Gastrocnemius medialis (tissue), 4 donors: Measurements from ENCODE around the gene TMEM51.

Experiments
- POLR2A ChIP-seq, 2 donors: fragments of 450-650 bp; IDR thresholded peaks; one replicate each; pipeline ENCODE4 v1.6.1; 2017; ENCODE audit warnings: antibody characterized with exemption in 2 of 2, mild to moderate bottlenecking in 2 of 2, moderate library complexity in 2 of 2
- TF ChIP-seq, protein P1 (sequence below), 5 experiments: fragments of 450-650 bp in 3 of 5; fragments of 200-600 bp in 2 of 5; sonication (generic) in 2 of 5; IDR thresholded peaks in 4 of 5; conservative IDR thresholded peaks in 1 of 5; 1 replicate in 4 of 5; 2 replicates in 1 of 5; pipeline ENCODE4 v1.5.1; 2016 to 2019; ENCODE audit warnings: antibody characterized with exemption in 5 of 5, mild to moderate bottlenecking in 3 of 5, moderate library complexity in 3 of 5

DNA sequence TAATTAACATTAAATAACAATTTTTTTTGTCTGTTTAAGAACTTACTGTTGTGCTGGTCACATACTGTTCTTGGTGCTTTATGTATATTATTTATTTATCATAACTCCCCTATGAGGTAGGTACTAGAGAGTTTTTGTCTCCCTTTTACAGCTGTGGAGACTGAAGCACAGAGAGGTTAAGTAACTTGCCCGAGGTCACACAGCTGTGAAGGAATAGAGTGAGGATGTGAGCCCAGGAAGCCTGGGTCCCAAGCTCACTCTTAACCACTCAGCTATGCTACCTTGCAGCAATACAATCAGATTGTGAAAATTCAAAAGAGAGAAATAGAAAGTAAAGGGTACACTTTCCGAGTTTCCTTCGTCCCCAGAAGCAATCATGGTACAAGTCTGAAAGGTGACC is 57.9 kb downstream of the TMEM51 start:
- TF ChIP-seq, protein P1, sequence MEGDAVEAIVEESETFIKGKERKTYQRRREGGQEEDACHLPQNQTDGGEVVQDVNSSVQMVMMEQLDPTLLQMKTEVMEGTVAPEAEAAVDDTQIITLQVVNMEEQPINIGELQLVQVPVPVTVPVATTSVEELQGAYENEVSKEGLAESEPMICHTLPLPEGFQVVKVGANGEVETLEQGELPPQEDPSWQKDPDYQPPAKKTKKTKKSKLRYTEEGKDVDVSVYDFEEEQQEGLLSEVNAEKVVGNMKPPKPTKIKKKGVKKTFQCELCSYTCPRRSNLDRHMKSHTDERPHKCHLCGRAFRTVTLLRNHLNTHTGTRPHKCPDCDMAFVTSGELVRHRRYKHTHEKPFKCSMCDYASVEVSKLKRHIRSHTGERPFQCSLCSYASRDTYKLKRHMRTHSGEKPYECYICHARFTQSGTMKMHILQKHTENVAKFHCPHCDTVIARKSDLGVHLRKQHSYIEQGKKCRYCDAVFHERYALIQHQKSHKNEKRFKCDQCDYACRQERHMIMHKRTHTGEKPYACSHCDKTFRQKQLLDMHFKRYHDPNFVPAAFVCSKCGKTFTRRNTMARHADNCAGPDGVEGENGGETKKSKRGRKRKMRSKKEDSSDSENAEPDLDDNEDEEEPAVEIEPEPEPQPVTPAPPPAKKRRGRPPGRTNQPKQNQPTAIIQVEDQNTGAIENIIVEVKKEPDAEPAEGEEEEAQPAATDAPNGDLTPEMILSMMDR (IDR thresholded peaks at IDR 0.05 in 4 of 5, conservative IDR thresholded peaks at IDR 0.05 in 1 of 5), result no peak
- no peak for TF ChIP-seq POLR2A (IDR thresholded peaks at IDR 0.05)
